HepG2 (cell line): Measurements from ENCODE around the gene CCT5. TPM values are rescaled to one million over a fixed set of nuclear protein-coding genes. Genes with fewer than 3 reads are reported as not detected.

Source experiments
- AHR ChIP-seq: IDR thresholded peaks from 2 replicates; pipeline ENCODE4 v1.6.1; 2018; ENCODE audit warnings: missing genetic modification reagents, missing compliant biosample characterization
- HNF4G ChIP-seq, 2 experiments: sonication (generic) in 1 of 2; formaldehyde crosslinking in 1 of 2; IDR thresholded peaks; 2 replicates each; pipeline versions ENCODE4 v1.4.0 to v1.6.1; 2011 to 2020; ENCODE audit warnings: borderline replicate concordance in 2 of 2, low read depth in 2 of 2, mild to moderate bottlenecking in 2 of 2, low read length in 1 of 2, missing genetic modification reagents in 1 of 2, moderate library complexity in 1 of 2
- ZBTB43 ChIP-seq: sonication (generic); formaldehyde crosslinking; conservative IDR thresholded peaks from 2 replicates; pipeline ENCODE4 v1.4.0; 2020; ENCODE audit warnings: missing genetic modification reagents
- ZNF276 ChIP-seq: sonication (generic); formaldehyde crosslinking; IDR thresholded peaks from 2 replicates; pipeline ENCODE4 v1.4.0; 2020; ENCODE audit warnings: mild to moderate bottlenecking, low read depth, missing genetic modification reagents
- ZNF343 ChIP-seq: sonication (generic); formaldehyde crosslinking; IDR thresholded peaks from 2 replicates; pipeline ENCODE4 v1.4.0; 2020; ENCODE audit warnings: mild to moderate bottlenecking, missing genetic modification reagents
- ZNF687 ChIP-seq: sonication (generic); formaldehyde crosslinking; IDR thresholded peaks from 2 replicates; pipeline ENCODE4 v1.5.1; 2020; ENCODE audit warnings: mild to moderate bottlenecking, missing genetic modification reagents, moderate library complexity
- polyA plus RNA-seq, 8 experiments: library from polyadenylated mRNA; depleted of rRNA in 3 of 8; stranded (reverse) in 7 of 8; unstranded in 1 of 8; fragments of >200 nt; fragmentation: Illumina TruSeq in 4 of 8; extraction: Trizol in 4 of 8; gene quantifications; 2 replicates each; pipeline versions ENCODE4 v1.2.1 to v1.2.3, GENCODE V29; 2011 to 2016; ENCODE audit warnings: low read depth in 4 of 8, missing spikeins in 1 of 8, mixed read lengths in 1 of 8; ENCODE audit not compliant: insufficient read depth in 1 of 8
- total RNA-seq, 5 experiments: library from RNA; depleted of rRNA; stranded (reverse); fragments of >200 nt; fragmentation: Illumina TruSeq; extraction: Trizol; gene quantifications; 2 replicates each; pipeline ENCODE4 v1.2.3, GENCODE V29; 2016; ENCODE audit warnings: low read depth in 1 of 5
- TF ChIP-seq, protein P1 (sequence below): sonication (generic); formaldehyde crosslinking; IDR thresholded peaks from 2 replicates; pipeline ENCODE4 v1.8.0; 2022; ENCODE audit warnings: low read depth, missing genetic modification reagents
- TF ChIP-seq, protein P2 (sequence below): sonication (generic); formaldehyde crosslinking; IDR thresholded peaks from 2 replicates; pipeline ENCODE4 v1.4.0; 2020; ENCODE audit warnings: missing genetic modification reagents
- TF ChIP-seq, protein P3 (sequence below), 2 experiments: sonication (generic) in 1 of 2; formaldehyde crosslinking in 1 of 2; IDR thresholded peaks; 2 replicates each; pipeline versions ENCODE4 v1.4.0 to v1.6.1; 2016 to 2020; ENCODE audit warnings: borderline replicate concordance in 1 of 2, low read depth in 1 of 2, mild to moderate bottlenecking in 1 of 2, missing genetic modification reagents in 1 of 2

The CCT5 gene
- total and polyA plus RNA-seq, 2 of the 13 experiments (the other 11 are each of a cell fraction or from before 2014, with no cell fraction given) = 319 to 708 TPM

GRCh38 chr5:10249948-10250805 is at the start of gene CCT5 (continued):
- 0 out of 2 replicates have a peak, but pooled peaks have one; percentile 65 for TF ChIP-seq ZNF343 (CRISPR knock-in tag)
- no peak; the same call in 1 of the 2 replicates for TF ChIP-seq HNF4G (IDR thresholded peaks at IDR 0.05; ENCODE audit: borderline replicate concordance, low read depth, low read length)
- no peak for TF ChIP-seq HNF4G (CRISPR knock-in tag; IDR thresholded peaks at IDR 0.05; ENCODE audit: borderline replicate concordance, low read depth)
- TF ChIP-seq, protein P1, sequence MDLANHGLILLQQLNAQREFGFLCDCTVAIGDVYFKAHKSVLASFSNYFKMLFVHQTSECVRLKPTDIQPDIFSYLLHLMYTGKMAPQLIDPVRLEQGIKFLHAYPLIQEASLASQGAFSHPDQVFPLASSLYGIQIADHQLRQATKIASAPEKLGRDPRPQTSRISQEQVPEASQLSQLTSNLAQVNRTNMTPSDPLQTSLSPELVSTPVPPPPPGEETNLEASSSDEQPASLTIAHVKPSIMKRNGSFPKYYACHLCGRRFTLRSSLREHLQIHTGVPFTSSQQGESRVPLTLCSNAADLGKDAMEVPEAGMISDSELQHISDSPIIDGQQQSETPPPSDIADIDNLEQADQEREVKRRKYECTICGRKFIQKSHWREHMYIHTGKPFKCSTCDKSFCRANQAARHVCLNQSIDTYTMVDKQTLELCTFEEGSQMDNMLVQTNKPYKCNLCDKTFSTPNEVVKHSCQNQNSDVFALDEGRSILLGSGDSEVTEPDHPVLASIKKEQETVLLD = 0 out of 2 replicates have a peak, but pooled peaks have one; percentile 20
- TF ChIP-seq ZNF687 (CRISPR knock-in tag) = peak; percentile 94
- TF ChIP-seq, protein P2, sequence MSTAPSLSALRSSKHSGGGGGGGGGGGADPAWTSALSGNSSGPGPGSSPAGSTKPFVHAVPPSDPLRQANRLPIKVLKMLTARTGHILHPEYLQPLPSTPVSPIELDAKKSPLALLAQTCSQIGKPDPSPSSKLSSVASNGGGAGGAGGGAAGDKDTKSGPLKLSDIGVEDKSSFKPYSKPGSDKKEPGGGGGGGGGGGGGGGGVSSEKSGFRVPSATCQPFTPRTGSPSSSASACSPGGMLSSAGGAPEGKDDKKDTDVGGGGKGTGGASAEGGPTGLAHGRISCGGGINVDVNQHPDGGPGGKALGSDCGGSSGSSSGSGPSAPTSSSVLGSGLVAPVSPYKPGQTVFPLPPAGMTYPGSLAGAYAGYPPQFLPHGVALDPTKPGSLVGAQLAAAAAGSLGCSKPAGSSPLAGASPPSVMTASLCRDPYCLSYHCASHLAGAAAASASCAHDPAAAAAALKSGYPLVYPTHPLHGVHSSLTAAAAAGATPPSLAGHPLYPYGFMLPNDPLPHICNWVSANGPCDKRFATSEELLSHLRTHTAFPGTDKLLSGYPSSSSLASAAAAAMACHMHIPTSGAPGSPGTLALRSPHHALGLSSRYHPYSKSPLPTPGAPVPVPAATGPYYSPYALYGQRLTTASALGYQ (CRISPR knock-in tag) = no peak
- 0 out of 2 replicates have a peak, but pooled peaks have one; percentile 46 for TF ChIP-seq ZNF276
- TF ChIP-seq, protein P3, sequence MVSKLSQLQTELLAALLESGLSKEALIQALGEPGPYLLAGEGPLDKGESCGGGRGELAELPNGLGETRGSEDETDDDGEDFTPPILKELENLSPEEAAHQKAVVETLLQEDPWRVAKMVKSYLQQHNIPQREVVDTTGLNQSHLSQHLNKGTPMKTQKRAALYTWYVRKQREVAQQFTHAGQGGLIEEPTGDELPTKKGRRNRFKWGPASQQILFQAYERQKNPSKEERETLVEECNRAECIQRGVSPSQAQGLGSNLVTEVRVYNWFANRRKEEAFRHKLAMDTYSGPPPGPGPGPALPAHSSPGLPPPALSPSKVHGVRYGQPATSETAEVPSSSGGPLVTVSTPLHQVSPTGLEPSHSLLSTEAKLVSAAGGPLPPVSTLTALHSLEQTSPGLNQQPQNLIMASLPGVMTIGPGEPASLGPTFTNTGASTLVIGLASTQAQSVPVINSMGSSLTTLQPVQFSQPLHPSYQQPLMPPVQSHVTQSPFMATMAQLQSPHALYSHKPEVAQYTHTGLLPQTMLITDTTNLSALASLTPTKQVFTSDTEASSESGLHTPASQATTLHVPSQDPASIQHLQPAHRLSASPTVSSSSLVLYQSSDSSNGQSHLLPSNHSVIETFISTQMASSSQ (IDR thresholded peaks at IDR 0.05; ENCODE audit: low read depth) = no peak
- TF ChIP-seq, protein P3 (CRISPR knock-in tag; IDR thresholded peaks at IDR 0.05; ENCODE audit: borderline replicate concordance) = 0 out of 2 replicates have a peak, but pooled peaks have one; percentile 56
- 0 out of 2 replicates have a peak, but pooled peaks have one; percentile 28 for TF ChIP-seq ZBTB43
- TF ChIP-seq AHR (CRISPR knock-in tag) = no peak
